Measurements from ENCODE around the gene KCTD15.
"Not testable (repeated sequence)": the region's sequence is repeated elsewhere in the genome, so short reads cannot be mapped to it uniquely, and the experiment has no call there.

The KCTD15 gene

DNA sequence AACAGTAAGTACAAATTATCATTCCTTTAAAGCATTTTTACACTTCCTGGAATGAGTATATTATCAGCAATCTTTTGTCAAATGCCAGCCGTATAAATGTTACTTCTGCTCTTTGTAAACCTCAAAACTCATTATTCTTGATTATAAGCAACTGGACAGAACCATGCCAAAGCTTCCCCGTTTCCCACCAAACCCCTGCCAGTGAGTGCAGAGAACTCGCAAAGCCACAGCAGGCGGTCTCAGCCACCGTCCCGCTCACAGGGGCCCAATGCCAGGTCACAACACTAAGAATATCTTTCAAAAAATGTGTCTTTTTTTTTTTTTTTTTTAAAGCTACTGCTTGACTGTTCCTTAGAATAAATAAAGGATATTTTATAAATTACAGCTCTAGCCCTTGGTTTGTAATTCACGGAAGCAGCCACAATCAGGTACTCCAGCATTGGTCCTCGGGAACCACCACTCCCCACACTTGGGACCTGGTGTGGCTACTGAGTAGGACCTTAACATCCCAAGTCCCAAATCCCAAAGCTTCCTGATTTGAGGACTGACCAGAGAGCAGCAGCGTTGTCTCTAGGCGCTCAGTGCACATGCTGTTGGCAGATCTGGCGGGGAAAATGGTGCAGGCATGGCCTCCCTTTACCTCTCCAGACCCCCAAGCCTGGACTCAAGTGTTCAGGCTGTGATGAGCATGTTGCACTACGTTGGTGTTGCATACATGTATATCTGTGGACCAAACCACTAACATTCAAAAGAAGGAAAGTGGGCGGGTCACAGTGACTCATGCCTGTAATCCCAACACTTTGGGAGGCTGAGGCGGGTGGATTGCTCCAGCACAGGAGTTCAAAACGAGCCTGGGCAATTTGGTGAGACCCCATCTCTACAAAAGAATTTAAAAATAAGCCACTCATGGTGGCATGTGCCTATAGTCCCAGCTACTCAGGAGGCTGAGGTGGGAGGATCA, 19.0 kb downstream of the KCTD15 start:
- DNase-seq = no peak

DNA sequence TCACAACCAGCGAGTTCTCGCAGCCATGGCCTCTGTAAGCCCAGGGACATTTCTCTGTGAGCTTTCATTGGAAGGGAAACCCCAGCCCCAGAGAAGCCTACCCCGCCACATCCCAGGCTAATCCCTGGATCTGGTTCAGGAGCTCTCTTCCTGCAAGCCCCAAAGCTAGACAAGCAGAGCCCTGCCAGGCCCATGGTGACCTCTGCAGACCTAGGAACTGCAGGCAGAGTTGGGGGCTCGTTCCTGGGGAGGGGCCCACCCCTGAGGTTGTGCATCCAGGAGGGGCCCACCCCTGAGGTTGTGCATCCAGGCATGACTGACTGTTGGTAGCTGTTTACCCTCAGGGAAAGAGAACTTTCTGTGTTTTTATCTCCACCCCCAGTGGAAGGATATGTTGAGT, 21.7 kb downstream of the KCTD15 start:
- no peak for DNase-seq

DNA sequence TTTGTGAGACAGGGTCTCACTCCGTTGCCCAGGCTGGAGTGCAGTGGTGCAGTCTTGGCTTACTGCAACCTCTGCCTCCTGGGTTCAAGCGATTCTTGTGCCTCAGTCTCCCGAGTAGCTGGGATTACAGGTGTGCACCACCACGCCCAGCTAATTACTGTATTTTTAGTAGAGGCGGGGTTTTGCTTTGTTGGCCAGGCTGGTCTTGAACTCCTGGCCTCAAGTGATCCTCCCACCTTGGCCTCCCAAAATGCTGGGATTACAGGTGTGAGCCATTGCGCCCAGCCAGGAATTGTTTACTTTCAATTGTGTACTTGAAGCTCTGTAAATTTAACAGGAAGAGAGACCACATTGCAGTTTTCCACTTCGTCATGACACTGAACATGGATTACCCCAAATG, 22.4 kb downstream of the KCTD15 start:
- not testable (repeated sequence) for DNase-seq

DNA sequence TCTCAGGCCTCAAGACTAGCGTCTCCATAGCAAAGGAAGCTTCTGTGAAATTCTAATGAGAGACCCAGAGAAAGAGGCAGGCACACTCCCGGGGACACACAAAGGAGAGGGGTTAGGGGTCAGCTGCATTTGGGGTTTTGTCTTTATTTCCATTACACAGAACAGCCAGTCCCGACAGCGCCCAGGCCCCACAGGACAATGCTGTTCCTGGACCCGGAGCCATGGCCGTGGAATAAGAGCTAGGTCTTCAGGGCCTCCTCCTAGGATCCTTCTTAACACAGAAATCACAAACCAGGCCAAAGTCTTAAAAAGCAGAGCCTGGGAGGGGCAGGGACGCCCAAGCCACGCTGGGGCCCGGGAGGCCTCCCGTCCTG, 22.8 kb downstream of the KCTD15 start:
- DNase-seq = no peak

DNA sequence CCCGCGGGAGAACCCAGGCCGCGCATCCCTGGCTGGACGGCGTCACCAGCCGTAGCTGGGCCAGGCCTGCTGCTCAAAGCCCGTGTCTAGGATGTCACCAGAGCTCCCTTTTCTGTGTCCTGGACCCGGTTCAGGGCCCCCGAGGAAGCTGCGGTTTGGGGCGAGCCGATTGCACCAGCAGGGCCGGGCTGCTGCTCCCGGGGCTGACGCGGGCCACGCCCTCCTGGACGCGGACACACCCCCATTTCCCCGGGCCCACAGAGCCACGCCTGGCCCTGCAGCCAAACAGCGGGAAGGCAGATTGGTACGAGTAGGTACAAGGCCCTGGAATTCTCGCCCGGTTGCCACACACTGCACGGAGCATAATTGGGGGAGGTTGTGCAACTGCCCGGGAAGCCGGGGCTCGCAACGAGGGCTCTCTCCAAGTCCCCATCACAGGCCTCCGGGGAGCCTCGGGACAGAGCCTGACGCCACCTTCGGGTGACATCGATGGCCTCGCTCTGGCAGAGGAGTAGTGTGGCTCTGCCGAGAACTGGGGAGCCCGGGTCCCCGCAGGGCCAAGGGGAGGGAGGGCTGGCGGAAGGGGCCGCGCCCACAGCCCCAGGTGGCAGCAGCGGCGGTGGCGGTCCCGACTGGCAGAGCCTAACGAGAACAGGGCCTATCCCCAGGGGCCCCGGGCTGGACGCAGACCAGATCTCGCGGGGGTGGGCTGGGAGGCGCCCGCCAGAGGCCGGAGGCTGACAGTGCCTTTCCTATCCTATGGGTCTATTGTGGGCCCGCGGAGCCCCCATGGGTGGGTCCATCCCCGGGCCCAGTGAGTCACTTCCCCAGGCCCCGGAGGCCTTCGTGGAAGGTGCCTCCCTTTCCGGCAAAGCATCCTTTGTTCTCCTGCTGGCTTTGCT, 23.5 kb downstream of the KCTD15 start:
- peak; percentile 66 to 72 for DNase-seq

DNA sequence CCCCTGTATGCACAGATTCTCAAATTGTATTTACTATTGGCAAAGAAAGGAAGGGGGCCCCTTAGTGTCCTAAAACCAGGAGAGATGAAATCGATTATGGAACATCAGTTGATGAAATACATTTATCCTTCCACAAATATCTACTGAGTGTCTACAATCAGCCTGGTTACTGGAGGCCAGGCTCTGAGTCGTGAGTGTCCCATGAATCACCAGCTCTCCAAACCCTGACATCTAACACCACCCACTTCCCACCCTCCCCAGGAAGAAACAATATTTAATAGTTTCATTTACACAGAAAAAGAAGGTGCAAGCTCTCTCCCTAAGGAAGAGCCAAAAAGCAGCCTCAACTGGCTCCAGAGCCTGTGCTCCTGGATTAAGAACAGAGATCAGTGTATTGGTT, 25.2 kb downstream of the KCTD15 start:
- no peak for DNase-seq

DNA sequence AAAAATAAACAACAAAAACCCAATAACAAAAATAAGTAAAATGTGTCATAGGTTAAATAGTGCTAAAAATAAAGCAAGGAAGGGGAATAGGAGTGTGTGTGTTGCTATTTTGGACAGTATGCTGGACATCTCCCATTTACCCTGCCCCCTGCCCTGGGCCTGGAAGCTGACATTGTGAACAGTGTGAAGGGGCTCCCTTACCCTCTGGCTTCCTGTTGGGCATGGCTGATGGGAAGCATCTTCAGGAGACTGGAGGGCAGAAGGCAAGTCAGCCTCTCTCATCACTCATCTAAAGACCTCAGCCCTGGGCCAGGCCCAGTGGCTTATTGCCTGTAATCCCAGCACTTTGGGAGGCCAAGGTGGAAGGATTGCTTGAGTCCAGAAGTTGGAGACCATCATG, 26.7 kb downstream of the KCTD15 start:
- DNase-seq = no peak

DNA sequence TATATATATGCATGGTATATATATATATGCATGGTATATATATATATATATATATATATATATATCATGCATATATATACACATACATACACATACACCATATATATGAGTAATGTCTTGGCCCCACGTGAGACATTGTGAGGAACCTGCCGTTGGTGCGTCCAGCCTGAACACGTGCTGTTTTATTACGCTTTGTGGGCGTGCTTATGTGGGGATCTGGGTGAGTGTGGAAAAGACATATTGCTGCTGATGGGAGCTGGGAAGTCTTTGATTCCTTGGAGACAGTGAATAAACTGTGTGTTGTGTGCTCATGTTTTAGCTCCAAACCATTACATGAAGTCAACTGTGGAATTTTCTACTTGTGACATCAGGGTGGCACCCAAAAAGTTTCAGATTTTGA, 28.9 kb downstream of the KCTD15 start:
- no peak for DNase-seq

DNA sequence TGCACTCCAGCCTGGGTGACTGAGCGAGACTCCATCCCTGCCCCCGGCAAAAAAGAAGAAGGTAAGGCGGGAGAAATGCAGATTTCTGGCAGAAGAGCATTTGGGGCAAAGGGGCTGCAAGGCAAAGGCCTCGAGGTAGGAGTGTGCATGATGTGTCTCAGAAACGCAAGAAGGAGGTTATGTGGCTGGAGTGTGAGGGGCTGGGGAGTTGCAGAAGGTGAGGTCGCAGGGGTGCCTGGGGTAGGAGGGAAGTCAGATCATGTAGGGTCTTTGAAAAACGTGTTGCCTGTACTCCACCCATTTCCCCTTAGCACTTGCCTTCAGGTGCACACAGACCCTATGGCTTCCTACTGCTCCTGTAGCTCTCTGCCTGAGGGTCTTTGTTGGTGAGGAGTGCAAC, 29.9 kb downstream of the KCTD15 start:
- DNase-seq = no peak

DNA sequence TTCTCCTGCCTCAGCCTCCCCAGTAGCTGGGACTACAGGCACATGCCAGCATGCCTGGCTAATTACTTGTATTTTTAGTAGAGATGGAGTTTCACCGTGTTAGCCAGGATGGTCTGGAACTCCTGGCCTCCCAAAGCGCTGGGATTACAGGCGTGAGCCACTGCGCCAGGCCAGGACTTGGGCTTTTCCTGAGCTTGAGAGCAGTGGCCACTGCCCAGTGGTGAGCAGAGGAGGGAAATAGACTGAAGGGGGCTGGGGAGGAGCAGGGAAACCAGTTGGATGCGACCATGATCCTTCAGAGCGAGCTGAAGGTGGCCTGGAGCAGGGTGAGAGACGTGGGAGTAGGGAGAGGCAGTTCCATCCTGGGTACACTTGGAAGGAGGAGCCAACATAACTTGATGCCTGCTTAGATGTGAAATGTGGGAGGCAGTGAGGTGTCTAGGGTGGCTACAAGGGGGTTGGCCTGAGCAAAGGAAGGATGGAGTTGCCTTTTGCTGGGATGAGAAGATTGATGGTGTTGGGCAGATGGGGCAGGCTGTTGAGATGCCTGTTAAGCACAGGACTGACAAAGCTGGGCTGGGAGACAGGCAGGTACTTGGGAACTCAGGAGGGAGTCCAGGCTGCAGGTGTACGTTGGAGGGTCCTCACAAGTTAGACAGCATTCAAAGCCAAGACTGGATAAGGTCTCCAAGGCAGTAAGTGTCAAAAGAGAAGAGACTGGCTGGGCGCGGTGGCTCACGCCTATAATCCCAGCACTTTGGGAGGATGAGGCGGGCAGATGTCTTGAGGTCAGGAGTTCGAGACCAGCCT, 31.8 kb downstream of the KCTD15 start:
- no peak for DNase-seq

DNA sequence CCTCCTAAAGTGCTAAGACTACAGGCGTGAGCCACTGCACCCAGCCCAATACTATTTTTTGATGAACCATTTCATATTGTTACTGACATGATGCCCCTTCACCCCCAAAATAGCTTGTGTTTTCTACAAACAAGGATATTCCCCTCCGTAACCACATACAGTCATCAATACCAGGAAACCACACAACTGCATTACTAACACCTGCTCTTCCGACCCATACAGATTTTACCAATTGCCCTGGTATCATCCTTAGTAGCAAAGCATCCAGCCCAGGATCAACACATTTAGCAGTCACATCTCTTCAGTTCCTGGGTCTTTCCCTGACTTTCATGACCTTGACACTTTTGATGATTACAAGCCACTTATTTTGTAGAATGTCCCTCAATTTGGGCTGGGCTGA, 33.6 kb downstream of the KCTD15 start:
- no peak for DNase-seq

DNA sequence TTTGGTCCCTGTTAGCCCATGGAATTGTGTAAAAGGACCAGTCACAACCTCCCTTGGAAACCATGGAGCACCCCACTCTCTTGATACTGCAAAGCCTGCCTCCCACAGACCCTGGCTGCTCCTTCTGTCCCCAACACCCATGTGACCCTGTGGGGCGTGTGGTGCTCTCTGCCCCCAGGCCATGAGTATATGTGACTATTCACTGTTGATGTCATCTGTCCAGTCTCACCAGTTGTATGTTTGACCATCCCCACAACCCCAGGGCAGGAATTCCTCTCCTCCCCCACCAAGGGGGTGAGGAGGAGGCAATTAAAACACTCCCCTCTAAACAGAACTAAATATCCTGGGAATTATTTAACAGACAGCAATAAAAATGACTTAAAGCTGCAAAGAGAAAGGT, 35.2 kb downstream of the KCTD15 start:
- no peak for DNase-seq

DNA sequence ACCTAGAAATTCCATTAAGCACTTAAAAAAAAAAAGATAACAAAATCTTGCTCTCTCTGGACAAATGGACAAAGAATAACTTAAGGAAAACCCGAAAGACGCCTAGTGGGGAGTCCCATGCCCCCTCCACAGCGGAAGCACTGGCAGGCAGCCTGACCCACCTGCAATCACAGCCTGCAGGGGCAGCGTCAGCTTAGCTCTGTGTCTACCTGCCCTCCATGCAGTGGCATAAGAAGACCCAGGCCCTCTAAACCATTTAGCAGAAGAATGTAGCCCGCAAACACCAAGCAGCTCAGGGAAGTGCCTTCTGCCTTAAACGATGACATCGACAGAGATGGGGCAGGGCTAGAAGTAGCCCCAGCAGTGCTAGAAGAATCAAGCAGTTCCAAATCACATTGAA, 36.0 kb downstream of the KCTD15 start:
- DNase-seq = no peak

DNA sequence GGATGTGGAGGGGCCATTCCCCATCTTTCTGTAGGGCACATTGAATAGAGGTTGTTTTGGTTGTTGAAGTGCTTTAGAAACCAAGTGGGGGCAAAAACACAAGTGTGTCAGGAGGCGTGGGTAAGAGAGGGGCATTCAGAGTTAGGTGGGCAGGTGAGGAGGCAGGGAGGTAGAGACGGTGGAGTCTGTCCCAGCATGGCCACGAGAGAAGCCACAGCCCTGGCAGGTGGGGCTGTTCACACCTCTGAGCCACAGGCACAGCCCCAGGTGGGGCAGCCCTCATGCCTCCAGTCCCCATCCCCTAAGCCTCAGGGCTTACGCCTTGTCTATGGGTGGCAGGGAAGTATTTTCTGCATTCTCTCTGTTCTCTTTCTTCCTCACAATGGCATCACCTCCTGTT, 43.7 kb downstream of the KCTD15 start:
- no peak for DNase-seq

DNA sequence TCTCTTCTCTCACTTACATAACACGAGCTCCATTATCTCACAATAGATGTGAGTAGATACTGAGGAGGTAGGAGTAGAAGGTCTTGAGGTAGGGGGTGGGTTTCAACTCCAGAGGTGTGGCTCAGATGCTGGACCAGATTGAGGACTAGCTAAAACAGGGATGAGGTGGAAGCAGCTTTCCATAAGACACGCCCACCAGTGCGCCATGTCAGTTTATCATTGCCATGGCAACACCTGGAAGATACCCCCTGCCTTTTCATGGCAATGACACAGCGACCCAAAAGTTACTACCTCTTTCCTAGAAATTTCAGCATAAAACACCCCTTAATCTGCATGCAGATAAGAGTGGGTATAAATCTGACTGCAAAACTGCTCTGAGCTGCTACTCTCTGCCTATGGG, 44.1 kb downstream of the KCTD15 start:
- no peak for DNase-seq

DNA sequence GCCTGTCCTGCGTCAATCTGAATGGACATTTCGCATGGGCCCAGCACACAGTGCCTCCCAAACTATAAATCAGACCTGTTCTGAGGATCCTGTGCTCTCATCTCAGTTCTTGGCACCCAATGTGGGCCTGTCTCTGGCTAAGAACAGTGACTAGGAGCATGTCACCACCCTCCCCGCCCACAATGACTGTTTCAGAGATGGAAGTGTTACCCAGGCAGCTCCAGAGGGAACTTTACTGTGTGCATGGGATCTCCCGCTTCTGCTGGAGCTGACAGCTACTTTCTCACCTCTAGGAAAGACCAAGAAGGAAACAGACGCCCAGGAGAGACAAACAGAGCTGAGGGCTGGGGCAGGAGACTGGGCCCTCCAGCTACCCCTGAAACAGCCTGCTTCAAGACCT, 45.0 kb downstream of the KCTD15 start:
- DNase-seq = no peak

DNA sequence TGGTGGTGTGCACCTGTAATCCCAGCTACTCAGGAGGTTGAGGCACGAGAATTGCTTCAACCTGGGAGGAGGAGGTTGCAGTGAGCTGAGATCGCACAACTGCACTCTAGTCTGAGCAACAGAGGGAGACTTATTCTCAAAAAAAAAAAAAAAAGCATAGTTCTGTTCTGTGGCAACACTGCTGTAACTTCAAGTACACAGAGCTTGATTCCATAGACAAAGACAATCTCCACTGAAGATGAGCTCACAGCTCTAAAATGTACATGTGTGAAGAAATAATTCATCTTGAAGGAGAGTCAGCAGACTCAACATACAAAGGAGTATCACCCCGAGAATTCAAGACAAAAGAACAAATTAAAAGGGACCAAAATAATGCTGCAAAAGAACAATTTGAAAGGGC, 47.8 kb downstream of the KCTD15 start:
- no peak for DNase-seq

DNA sequence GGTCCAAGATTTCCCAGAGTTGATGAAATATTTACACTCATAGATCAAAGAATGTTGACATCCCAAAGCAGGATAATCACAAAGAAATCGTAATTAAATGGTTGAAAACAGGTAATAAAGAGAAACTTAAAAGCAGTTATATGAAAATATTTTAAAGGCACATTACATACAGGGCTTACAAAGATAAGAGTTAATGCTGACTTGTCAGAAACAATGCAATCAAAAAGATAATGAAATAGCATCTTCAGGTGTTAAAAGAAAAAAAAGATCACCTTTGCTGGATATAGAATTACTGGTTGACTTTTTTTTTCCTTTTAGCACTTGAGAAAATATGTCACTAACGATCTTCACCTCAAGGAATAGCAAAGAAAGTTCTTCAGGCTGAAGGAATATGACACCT, 48.8 kb downstream of the KCTD15 start:
- DNase-seq = no peak

DNA sequence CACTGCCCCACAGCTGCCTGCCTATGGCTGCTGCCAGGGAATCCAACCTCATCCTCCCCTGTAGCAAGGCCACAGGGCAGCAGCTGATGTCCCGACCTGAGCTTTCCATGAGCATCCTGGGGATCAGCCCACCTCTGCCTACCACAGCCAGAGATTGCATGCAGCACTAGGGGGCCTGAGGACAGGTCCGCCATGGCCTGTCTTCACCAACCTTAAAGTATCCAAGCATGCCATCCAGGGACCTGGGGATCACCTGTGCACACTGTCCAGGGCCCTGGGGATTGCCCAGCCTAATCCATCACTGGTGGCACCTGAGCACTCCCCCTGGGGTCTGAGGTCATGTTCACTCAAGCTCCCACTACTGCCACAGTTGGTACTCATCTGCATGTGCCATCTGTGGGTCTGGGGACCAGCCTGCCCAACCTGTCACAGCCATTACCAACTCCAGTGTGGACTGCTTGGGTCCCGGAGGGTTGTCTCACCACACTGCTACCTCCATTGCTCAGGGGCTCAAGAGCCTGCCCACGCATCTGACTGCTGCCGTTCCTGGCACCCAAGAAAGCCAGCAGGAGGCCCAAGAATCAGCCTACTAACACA, 53.0 kb downstream of the KCTD15 start:
- no peak for DNase-seq

DNA sequence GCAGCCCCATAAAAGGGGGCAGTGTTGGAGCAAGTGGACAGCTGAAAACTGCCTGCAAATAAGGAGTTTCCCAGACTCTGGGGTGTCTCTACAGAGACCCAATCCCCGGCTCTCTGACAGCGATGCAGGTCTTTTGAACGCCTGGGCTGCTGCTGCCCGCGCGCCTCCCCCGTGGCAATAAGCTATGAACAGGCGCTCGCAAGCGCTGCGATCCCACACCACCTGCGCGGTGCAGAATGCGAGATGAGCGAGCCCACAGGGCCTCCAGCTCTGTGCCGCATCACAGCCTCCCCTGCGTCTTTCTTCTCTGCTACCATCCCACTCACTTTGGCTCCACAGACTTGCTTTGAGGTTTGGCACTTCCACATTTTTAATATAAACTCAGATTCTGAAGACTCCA, 62.3 kb downstream of the KCTD15 start:
- no peak for DNase-seq

DNA sequence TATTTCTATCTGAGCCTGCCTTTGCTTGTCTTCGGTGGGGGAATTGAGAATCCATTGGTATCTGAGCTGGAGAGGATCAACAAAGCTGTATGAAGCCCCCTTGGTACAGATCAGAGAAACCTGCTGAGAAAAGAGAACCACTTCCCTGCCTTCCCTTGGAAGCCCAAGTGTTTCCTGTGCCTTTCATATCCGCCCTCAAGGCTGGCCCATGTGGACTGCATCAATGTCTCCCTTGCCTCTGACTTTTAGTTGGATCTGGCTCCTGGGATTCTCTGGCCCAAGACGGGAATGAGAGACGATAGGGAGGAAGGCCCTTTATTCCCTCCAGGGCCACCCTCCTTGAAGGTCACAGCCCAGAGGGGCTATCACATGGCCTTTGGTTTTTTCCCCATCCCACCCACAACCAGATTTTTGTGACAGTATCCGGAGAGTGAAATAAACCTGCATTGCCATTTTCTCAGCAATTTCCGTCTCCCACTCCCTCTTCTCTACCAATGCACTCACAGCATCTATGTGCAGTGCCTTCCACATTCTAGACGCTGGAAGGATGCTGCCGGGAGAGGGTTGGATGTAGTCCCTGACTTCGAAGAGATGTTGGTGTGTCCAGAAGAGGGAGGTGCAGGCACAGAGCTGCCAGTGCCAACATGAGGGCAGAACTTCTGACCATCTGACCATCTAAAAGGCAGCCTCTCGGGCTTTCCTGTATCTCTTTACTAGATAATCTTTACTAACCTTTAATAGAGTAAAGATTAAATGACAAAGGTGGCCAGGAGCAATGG, 63.8 kb downstream of the KCTD15 start:
- DNase-seq = no peak

DNA sequence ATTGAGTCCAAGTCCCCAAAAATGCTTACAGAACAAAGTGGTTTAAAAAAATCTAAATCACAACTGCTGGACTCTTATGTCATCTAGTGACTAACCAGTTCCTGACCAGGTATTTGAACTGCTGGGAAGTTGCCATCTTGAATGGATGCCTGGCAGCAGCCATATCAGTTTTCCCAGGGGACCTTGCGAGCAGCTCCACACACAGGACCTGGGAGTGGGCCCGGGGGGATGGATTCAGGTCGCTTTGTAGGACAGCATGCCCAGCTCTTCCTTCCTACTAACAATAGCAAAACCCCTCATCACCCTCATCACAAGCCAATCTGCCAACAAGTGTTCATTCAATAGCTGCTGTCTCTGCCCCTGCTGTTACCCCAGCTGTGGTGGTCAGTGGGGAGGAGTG, 65.3 kb downstream of the KCTD15 start:
- DNase-seq = no peak

Data from CD4-positive, alpha-beta T cell treated with Interferon alpha-2 for 1 hour (primary cell).